Activated T-cell treated with anti-CD3 and anti-CD28 coated beads, Interleukin-2, amount 50 U/mL, for 4 hours (primary cell): ENCODE measurements around the gene FGGY. TPM values are rescaled to one million over a fixed set of nuclear protein-coding genes. Genes with fewer than 3 reads are reported as not detected.
A peak's percentile ranks its signal among the peaks of the same experiment; 100 is the strongest.
"Not testable (repeated sequence)": the region's sequence is repeated elsewhere in the genome, so short reads cannot be mapped to it uniquely, and the experiment has no call there.

Experiments used
- ATAC-seq, 2 donors: fragments of 200-7000 bp; cut with Tn5 transposase; one replicate each; pipeline ENCODE4 v1.10.0; 2021
- DNase-seq: peaks from one replicate; pipeline ENCODE4 v3.0.0-alpha.2; 2020
- H3K27me3 Mint-ChIP-seq: one replicate; pipeline ENCODE4 v1.8.0; 2021; ENCODE audit warnings: low read depth, mixed read lengths
- H3K36me3 Mint-ChIP-seq: one replicate; pipeline ENCODE4 v1.8.0; 2022; ENCODE audit warnings: mixed read lengths; ENCODE audit not compliant: insufficient read depth
- H3K4me1 Mint-ChIP-seq: one replicate; pipeline ENCODE4 v1.8.0; 2021; ENCODE audit warnings: low read depth, mixed read lengths
- H3K4me3 Mint-ChIP-seq: one replicate; pipeline ENCODE4 v1.8.0; 2021; ENCODE audit warnings: mild to moderate bottlenecking, moderate library complexity, mixed read lengths
- H3K9me3 Mint-ChIP-seq: one replicate; pipeline ENCODE4 v1.8.0; 2021; ENCODE audit warnings: mixed read lengths
- total RNA-seq, 3 donors: library from RNA; stranded (reverse); gene quantifications; one replicate each; pipeline ENCODE4 v1.2.1, GENCODE V29; 2021

The FGGY gene
- total RNA-seq, 3 donors from 2014 or later: 2.5 to 4.8 (median 3.1) TPM

DNA sequence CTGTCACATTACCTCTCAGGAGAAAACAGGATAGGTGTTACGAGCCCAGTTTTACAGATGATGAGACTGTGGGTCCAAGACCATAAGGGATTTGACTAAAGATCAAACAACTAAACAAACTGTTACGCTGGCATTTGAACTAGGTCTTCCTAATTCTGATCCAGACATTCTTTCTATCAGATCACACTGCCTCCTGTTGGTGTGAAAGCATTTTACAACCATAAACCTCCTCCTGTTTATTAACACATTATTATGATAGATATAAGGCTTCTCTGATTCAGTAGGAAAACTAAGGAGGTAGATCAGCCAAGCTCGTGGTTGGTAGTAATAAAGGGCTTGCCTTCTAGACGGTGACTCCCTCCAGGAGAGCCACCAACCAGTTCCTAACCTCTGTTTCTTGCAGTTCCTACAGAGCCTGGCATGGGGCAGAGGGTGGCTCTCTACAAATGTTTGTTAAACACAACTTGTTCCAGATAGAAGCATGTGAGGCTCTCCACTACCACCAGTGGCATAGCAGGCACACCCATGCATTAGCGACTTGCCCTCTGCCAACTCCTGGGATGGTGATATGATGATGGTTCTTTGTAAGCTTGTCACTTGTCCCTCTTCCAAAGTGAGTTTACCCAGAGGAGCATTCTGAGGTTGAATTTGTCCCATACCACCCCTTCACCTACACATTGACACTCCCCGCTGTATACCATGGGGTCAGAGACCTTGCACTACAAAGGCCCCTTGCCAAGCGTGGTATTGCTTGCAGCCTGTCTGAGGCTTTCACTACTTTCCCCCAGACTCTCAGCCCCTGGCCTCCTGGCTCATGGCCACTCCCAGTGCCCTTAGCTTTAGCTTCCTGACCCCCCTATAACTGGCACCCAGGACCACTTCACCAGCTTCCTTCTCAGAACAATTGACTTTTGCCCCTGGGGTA, 421.4 kb downstream of the FGGY start:
- Mint-ChIP-seq H3K27me3 (no peaks in the 10 kb centered on the region), H3K9me3 (no peaks in the 10 kb centered on the region), H3K4me1 (no peaks in the 10 kb centered on the region), H3K4me3 (no peak overlapping the region), H3K36me3 (no peaks in the 10 kb centered on the region)
- DNase-seq: no peak
- ATAC-seq: no peak

DNA sequence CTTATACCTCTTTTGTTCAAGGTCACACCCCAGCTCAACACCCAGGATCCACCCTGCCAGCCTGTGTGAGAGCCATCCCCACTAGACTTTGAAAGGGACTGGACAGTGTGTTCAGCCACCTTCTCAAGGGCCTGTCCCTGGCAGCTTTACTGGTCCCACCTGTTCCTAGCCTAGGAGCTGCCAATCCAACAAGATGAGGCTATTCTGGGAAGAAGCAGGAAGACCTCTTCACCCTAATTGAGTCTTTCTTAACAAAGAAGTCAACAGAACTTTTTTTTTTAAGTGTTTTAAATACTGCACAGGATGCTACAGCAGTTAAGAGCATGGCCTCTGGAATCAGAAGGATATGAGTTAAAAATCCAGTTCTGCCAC, 422.1 kb downstream of the FGGY start:
- no peaks in the 10 kb centered on the region for H3K27me3 Mint-ChIP-seq
- no peak overlapping the region for H3K4me3 Mint-ChIP-seq
- ATAC-seq: no peak
- no peaks in the 10 kb centered on the region for H3K36me3 Mint-ChIP-seq
- no peaks in the 10 kb centered on the region for H3K4me1 Mint-ChIP-seq
- no peak for DNase-seq
- H3K9me3 Mint-ChIP-seq: no peaks in the 10 kb centered on the region

DNA sequence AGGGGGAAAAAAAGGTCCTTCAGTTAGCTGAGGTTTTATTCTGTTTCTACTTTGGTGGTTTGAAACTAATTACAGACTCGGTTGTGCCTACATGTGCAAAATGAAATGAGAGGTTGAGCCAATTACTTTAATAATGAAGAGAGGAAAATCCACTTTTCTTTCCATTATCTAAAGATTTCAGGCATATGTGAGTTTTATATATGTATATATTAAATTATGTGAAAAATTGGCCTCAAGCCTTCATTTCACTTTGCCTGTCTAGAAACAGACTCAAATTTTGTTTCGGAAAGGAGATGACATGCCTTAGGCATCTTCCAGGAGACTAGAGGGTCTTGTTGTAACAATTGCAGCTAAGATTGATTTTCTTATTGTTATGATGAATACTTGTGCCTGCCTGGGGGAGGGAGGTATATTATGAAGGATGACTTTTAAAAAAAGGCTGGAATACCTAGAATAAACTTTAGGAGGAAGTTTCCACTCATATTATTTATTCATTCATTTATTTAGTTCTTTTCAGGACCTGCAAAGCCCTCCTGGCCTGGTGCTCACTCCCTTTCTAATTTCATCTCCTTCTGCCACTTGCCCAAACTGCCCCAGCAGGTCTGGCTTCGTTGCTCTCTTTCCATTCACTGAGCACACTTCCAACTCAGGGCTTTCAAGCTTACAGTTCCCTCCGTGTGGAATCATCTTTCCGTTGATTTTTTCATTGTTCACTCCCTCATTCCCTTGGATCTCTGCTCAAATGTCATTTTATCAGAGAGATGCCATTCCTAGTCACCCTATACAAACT, 423.6 kb downstream of the FGGY start:
- DNase-seq: no peak
- H3K9me3 Mint-ChIP-seq: no peaks in the 10 kb centered on the region
- no peaks in the 10 kb centered on the region for H3K27me3 Mint-ChIP-seq

DNA sequence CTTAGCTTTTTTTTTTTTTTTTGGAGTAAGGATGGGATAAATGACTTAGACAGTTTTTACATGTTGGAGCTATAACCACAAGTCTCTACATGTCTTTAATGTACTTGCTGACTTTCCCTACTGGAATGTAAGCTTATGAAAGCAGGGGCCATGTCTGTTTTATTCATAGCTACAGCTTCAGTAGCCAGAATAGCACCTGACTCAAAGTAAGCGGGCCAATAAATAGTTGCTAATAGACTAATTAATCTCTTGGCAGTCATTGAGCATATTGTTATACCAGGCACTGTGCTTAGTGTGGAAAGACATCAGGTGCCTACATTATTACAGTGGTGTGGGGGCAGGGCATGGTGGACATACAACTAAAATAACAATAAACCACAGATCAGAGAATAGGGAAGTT, 433.4 kb downstream of the FGGY start:
- Mint-ChIP-seq H3K36me3 (peaks cover 2% of the 10 kb centered on the region), H3K4me1 (peaks cover 12% of the 10 kb centered on the region), H3K4me3 (no peak overlapping the region), H3K9me3 (no peaks in the 10 kb centered on the region), H3K27me3 (no peaks in the 10 kb centered on the region)
- no peak for ATAC-seq
- no peak for DNase-seq

More for the DNA sequence above, 423.6 kb downstream of the FGGY start:
- H3K4me3 Mint-ChIP-seq: no peak overlapping the region
- H3K4me1 Mint-ChIP-seq: no peaks in the 10 kb centered on the region
- no peak for ATAC-seq
- H3K36me3 Mint-ChIP-seq: peaks cover 2% of the 10 kb centered on the region

DNA sequence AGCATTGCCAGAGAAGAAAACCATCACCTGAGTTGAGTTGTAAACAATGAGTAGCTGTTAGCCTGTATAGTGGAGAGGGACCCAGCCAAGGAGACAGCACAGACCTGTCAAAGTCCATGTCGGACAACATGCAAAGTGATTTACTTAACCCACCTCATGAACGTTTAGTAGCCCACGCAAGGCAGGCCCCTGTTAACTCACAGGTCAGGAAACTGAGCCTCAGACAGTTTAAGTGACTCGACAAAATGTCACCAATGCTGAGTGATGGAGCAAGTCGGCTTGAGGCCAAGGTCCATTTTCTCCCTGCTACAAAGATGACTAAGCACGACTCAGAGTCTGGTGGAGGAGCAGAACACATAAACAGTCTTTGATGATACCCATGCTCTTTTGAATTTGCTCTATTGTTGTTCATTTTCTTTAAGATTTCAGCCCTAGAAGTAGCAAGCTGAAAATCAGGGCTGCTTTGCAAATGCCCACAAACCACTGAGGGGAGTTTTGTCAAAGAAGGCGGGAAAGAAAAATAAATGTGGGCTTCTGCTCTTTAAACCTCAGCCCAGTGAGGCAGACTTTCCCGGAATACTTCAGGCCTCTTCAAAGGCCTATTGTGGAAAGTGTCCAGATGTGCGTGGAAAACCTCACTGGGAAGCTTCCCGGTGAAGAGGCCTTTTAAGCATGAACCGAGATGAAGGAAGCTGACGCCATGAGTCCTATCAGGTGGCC, 434.0 kb downstream of the FGGY start:
- Mint-ChIP-seq H3K36me3 (peaks cover 2% of the 10 kb centered on the region), H3K4me1 (peaks cover 12% of the 10 kb centered on the region), H3K27me3 (no peaks in the 10 kb centered on the region), H3K9me3 (no peaks in the 10 kb centered on the region), H3K4me3 (no peak overlapping the region)
- ATAC-seq: peak in 1 of 2 donors; percentile 38
- DNase-seq: no peak

DNA sequence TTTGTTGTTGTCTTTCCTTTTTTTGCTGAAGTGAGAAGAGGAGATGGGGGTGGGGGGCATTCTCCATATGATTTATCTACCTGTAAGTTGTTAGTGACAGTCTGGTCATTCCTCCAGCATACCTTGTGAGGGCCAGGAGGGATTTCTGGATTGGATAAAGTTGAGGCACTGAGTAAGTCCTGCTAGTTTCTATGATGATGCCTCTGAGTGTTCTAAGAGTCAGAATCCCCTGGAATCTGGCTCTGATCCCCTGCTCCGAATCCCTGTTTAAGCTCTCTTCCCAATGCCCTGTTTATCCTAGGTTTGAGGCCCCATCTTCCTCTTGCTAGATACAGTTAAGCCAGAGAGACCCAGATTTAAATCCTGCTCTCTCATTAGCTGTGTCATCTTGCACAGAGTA, 434.7 kb downstream of the FGGY start:
- no peak overlapping the region for H3K4me3 Mint-ChIP-seq
- H3K27me3 Mint-ChIP-seq: no peaks in the 10 kb centered on the region
- DNase-seq (no peak), ATAC-seq (no peak)
- H3K36me3 Mint-ChIP-seq: peaks cover 8% of the 10 kb centered on the region
- H3K9me3 Mint-ChIP-seq: peaks cover 6% of the 10 kb centered on the region
- peaks cover 12% of the 10 kb centered on the region for H3K4me1 Mint-ChIP-seq

DNA sequence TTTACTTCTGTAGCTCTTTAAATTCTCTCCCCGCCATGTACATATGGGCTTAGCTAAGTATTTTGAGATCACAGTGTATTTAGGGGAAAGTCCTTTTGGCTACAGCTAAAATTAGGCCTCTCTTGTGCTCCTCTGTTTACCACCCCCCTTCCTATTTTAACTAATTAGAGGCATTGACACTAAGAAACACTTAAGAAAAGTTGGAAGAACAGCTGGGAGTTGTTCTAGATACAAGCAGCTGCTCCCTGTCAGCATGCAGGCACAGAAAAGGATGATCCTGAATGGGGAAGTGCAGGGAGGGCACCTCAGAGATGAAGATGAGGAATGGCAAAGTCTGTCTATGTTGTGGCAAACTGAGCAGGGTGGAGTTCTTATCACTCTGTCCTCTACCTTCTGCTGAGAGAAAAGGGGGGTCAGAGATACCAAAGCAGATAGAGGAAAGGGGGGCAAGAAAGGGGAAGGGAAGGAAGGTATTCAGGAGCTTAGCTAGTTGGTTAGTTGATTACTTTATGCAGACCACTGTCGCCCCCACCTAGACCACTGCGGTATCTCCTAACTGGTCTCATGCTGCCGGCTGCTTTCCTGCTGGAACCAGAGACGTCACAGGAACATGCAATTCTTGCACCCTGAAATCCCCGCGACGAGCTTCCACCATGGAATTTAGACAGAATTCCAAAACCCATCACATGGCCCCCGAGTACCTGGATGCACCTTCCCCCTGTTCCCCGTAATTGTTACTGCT, 435.5 kb downstream of the FGGY start:
- no peak overlapping the region for H3K4me3 Mint-ChIP-seq
- peaks cover 8% of the 10 kb centered on the region for H3K36me3 Mint-ChIP-seq
- peaks cover 12% of the 10 kb centered on the region for H3K4me1 Mint-ChIP-seq
- DNase-seq (no peak), ATAC-seq (no peak)
- no peaks in the 10 kb centered on the region for H3K27me3 Mint-ChIP-seq
- H3K9me3 Mint-ChIP-seq: peaks cover 7% of the 10 kb centered on the region

DNA sequence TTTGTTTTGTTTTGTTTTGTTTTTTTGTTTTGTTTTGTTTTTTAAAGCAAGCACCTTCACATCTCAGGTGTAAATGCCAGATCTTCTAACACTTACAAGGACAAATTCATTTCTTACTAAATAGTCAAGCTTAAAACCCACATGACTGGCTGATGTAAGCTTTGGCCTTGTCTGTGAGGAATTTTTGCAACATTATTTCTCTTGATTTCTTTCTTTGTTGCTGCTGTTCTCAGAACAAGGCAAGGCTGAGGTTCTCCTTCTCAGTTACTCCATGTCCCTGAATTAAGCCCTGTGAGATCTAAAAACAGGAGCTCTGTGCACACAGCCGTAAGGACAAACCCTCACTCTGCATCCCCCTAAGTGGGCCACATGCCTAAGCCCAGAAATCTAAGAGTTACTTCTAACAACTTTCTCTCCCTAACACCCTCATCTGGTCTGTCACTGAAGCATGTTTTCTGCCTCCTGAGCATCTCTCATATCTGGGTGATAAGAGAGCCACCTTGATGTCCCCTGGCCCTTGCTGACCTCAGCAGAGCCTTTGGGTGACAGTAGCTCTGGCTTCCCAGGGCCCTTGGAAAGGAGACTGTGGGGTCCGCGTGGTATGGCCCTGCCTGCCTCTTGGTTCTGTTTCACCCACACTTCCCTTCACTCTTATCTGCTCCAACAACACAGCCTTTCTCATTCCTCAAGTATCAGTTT, 436.7 kb downstream of the FGGY start:
- Mint-ChIP-seq H3K4me3 (no peak overlapping the region), H3K4me1 (peaks cover 12% of the 10 kb centered on the region), H3K9me3 (peaks cover 7% of the 10 kb centered on the region), H3K36me3 (peaks cover 10% of the 10 kb centered on the region), H3K27me3 (no peaks in the 10 kb centered on the region)
- no peak for ATAC-seq
- no peak for DNase-seq

DNA sequence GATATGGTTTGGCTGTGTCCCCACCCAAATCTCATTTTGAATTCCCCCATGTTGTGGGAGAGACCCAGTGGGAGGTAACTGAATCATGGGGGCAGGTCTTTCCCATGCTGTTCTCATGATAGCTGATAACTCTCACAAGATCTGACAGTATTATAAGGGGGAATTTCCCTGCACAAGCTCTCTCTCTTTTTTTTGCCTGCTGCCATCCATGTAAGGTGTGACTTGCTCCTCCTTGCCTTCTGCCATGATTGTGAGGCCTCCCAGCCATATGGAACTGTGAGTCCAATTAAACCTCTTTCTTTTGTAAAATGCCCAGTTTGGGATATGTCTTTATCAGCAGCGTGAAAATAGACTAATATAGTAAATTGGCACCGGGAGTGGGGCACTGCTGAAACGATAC, 439.0 kb downstream of the FGGY start:
- not testable (repeated sequence) for ATAC-seq, DNase-seq, H3K9me3 Mint-ChIP-seq, H3K27me3 Mint-ChIP-seq, H3K4me3 Mint-ChIP-seq, H3K36me3 Mint-ChIP-seq
- peaks cover 12% of the 10 kb centered on the region for H3K4me1 Mint-ChIP-seq

DNA sequence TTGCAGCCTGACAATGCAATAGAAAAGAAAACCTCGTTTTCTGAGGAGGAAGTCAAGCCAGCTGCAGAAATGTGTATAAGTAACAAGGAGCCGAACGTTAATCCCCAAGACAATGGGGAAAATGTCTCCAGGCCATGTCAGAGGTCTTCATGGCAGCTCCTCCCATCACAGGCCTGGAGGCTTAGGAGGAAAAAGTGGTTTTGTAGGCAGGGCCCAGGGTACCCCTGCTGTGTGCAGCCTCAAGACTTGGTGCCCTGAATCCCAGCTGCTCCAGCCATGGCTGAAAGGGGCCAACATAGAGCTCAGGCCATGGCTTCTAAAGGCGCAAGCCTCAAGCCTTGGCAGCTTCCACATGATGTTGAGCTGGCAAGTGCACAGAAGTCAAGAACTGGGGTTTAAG, 439.9 kb downstream of the FGGY start:
- Mint-ChIP-seq H3K27me3 (no peaks in the 10 kb centered on the region), H3K36me3 (peaks cover 10% of the 10 kb centered on the region), H3K4me1 (peaks cover 3% of the 10 kb centered on the region), H3K9me3 (peaks cover 7% of the 10 kb centered on the region), H3K4me3 (no peak overlapping the region)
- no peak for ATAC-seq
- no peak for DNase-seq

DNA sequence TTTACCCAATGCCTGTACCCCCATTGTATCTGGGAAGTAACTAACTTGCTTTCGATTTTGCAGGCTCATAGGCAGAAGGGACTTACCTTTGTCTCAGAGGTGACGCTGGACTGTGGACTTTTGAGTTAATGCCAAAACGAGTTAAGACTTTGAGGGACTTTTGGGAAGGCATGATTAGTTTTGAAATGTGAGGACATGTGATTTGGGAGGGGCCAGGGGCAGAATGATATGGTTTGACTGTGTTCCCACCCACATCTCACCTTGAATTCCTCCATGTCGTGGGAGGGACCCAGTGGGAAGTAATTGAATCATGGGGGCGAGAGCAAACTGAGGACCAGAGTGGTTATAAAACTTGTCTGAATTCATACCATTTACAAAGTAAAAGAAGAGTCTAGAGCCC, 440.7 kb downstream of the FGGY start:
- Mint-ChIP-seq H3K4me3 (no peak overlapping the region), H3K4me1 (no peaks in the 10 kb centered on the region), H3K27me3 (no peaks in the 10 kb centered on the region), H3K9me3 (peaks cover 7% of the 10 kb centered on the region), H3K36me3 (peaks cover 10% of the 10 kb centered on the region)
- ATAC-seq: no peak
- no peak for DNase-seq

DNA sequence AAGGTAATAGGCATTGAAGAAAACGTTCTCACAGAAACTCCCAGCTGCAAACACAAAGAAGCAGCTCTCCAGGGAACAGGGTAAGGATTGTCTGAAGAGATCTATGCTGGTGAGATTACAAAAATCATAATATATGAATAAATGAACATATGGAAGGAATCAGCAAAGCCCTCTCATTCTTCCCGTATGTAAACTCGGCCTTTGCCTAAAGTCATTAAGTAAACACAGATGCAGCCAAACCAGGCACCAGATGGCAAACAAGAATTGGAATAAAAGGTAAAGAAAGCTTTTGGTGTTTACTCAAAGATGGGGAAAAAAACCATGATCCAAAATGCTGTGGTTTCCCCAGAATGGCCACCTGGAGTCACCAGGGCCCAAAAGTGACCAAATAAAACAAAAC, 441.3 kb downstream of the FGGY start:
- H3K27me3 Mint-ChIP-seq: no peaks in the 10 kb centered on the region
- peaks cover 7% of the 10 kb centered on the region for H3K9me3 Mint-ChIP-seq
- H3K4me1 Mint-ChIP-seq: no peaks in the 10 kb centered on the region
- DNase-seq (no peak), ATAC-seq (no peak)
- H3K36me3 Mint-ChIP-seq: peaks cover 10% of the 10 kb centered on the region
- H3K4me3 Mint-ChIP-seq: no peak overlapping the region

DNA sequence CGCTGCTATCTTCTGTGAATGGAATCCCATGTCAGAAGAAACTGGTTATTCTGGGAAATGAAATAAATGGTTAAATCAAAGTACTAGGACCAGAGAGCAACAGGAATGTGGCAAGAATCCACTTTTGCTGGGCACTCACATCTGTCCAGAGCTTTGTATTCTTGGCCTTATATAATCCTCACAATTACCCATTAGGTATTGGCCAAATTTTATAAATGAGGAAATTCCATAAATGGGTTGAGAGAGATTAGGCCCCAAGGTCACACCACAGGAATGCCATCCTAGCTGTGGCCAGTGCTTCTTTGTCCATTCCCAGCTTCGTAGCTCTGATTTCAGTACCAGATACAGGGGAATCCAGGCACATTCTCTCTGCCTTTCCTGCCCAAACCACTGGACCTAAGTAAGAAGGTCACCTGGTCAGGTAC, 441.7 kb downstream of the FGGY start:
- ATAC-seq (no peak), DNase-seq (no peak)
- Mint-ChIP-seq H3K4me1 (no peaks in the 10 kb centered on the region), H3K9me3 (peaks cover 7% of the 10 kb centered on the region), H3K27me3 (no peaks in the 10 kb centered on the region), H3K36me3 (peaks cover 10% of the 10 kb centered on the region), H3K4me3 (no peak overlapping the region)
